Measurements from ENCODE around the gene DPY19L3. TPM values are rescaled to one million over a fixed set of nuclear protein-coding genes. Genes with fewer than 3 reads are reported as not detected.

DPY19L3 gene
- total and polyA plus RNA-seq, 2 of the 4 experiments (the other 2 are of a cell fraction), result 29.6 to 36.5 TPM

- H3K4me3 ChIP-seq (ENCODE audit: insufficient read depth, low read depth, low read length), result no peak overlapping the region
- no peaks in the 10 kb centered on the region; the same call in 1 of the 2 replicates for H3K9me1 ChIP-seq (ENCODE audit: insufficient read depth, low read length)
- H2AK5ac ChIP-seq (ENCODE audit: low read depth, low read length), result no peak overlapping the region
- ChIA-PET CTCF (no interaction called here), POLR2A (ENCODE audit: unreplicated experiment) (no interaction called here)
- no peak for DNase-seq
- H4K20me1 ChIP-seq (ENCODE audit: insufficient read depth, low read length), result no peaks in the 10 kb centered on the region
- no CpG with 5 or more reads among the region's 3 CpGs for WGBS, 2 experiments (ENCODE audit: extremely low coverage in 2 of 2, insufficient read length in 1 of 2)
- H3K18ac ChIP-seq (ENCODE audit: low read depth, low read length), result no peak overlapping the region
- no peak overlapping the region for H4K91ac ChIP-seq (ENCODE audit: insufficient read depth, low read depth, low read length)
- H3K27me3 ChIP-seq (ENCODE audit: control insufficient read depth, insufficient read depth, low read length), result no peaks in the 10 kb centered on the region
- H2BK20ac ChIP-seq (ENCODE audit: low read depth, low read length), result no peak overlapping the region
- no peaks in the 10 kb centered on the region for H3K4me1 ChIP-seq (ENCODE audit: control insufficient read depth, insufficient read depth, low read length)
- H3K9me3 ChIP-seq (ENCODE audit: control insufficient read depth, insufficient read depth, low read length), result no peaks in the 10 kb centered on the region
- no peak overlapping the region for H3K4ac ChIP-seq (ENCODE audit: low read depth, low read length)
- H3K23ac ChIP-seq (ENCODE audit: low read depth, low read length), result no peak overlapping the region
- no peak overlapping the region for H3K9ac ChIP-seq (ENCODE audit: low read depth, low read length)
- no peak overlapping the region for H4K5ac ChIP-seq (ENCODE audit: low read depth, low read length)
- H2BK15ac ChIP-seq (ENCODE audit: low read depth, low read length), result no peak overlapping the region
- dilution Hi-C loops (cut with HindIII; ENCODE audit: low sequenced_read_pairs, unreplicated experiment), result no loop called here
- TF ChIP-seq BHLHE40 (IDR thresholded peaks at IDR 0.05; ENCODE audit: low read depth, low read length), result no peak
- no peak for TF ChIP-seq POLR2A (IDR thresholded peaks at IDR 0.05; ENCODE audit: low read depth, low read length)
- intact Hi-C loops (cut with micrococcal nuclease), result no loop called here
- H3K27ac ChIP-seq (ENCODE audit: insufficient read depth, low read length), result no peak overlapping the region
- no peak overlapping the region for H2AFZ ChIP-seq (replicated peaks; ENCODE audit: low read length, poor library complexity)
- peaks cover 4% of the 10 kb centered on the region for H3K36me3 ChIP-seq (ENCODE audit: control insufficient read depth, insufficient read depth, low read length)
- H4K8ac ChIP-seq (ENCODE audit: low read depth in 2 of 2, low read length in 2 of 2), result no peak overlapping the region
- H2BK120ac ChIP-seq (ENCODE audit: low read depth, low read length), result no peak overlapping the region
- no peak for ATAC-seq (ENCODE audit: low read depth)
- no TSS peak for BruUV-seq (replicated peaks)
- H3K4me2 ChIP-seq (ENCODE audit: low read depth, low read length), result no peak overlapping the region
- H2AK9ac ChIP-seq (replicated peaks; ENCODE audit: low read depth, low read length, poor library complexity), result no peak overlapping the region
- no peak overlapping the region for H3K14ac ChIP-seq (replicated peaks; ENCODE audit: low read depth, low read length)
- no peak overlapping the region for H2BK5ac ChIP-seq (ENCODE audit: low read depth, low read length, poor library complexity, severe bottlenecking)
- peaks cover 4 to 23% of the 10 kb centered on the region in 2 experiments for H3K79me1 ChIP-seq (ENCODE audit: low read depth in 1 of 2, low read length in 2 of 2)
- no peak overlapping the region for H3K56ac ChIP-seq (ENCODE audit: extremely low read depth, insufficient read depth, low read length)
- in situ Hi-C loops (cut with MboI; ENCODE audit: low sequenced_read_pairs), result no loop called here
These were observed 22.0 kb downstream of the DPY19L3 start for GRCh38 chr19:32427536-32427935.

Measured in IMR-90 (cell line).